Lung (tissue), 12 donors: Measurements from ENCODE around the gene MAP3K2. TPM values are rescaled to one million over a fixed set of nuclear protein-coding genes. Genes with fewer than 3 reads are reported as not detected.

ENCODE experiments used
- ATAC-seq: fragments of 200-7000 bp; cut with Tn5 transposase; one replicate; pipeline ENCODE4 v1.9.1; 2020; ENCODE audit warnings: moderate number of reproducible peaks; ENCODE audit not compliant: insufficient read depth, low FRiP score
- DNase-seq, 3 donors: peaks; one replicate each; pipeline ENCODE4 v3.0.0-alpha.2; 2013 to 2017
- H3K27ac ChIP-seq, 2 donors: one replicate each; pipeline ENCODE4 v1.5.1; 2013; ENCODE audit warnings: mild to moderate bottlenecking in 2 of 2, moderate library complexity in 2 of 2, control low read depth in 1 of 2, inconsistent platforms in 1 of 2, low read depth in 1 of 2, low read length in 1 of 2
- H3K27me3 ChIP-seq, 3 donors: one replicate each; pipeline ENCODE4 v1.5.1; 2013; ENCODE audit warnings: low read length in 2 of 3; ENCODE audit not compliant: control insufficient read depth in 3 of 3, insufficient read depth in 3 of 3
- H3K36me3 ChIP-seq, 4 donors: one replicate each; pipeline ENCODE4 v1.5.1; 2013; ENCODE audit warnings: low read length in 4 of 4, mild to moderate bottlenecking in 1 of 4, moderate library complexity in 1 of 4; ENCODE audit not compliant: control insufficient read depth in 4 of 4, insufficient read depth in 4 of 4
- H3K4me1 ChIP-seq, 5 donors: one replicate each; pipeline ENCODE4 v1.5.1; 2013; ENCODE audit warnings: low read length in 5 of 5, mild to moderate bottlenecking in 2 of 5, moderate library complexity in 1 of 5; ENCODE audit not compliant: control insufficient read depth in 5 of 5, insufficient read depth in 5 of 5
- H3K4me3 ChIP-seq: one replicate; pipeline ENCODE4 v1.5.1; 2013; ENCODE audit warnings: mild to moderate bottlenecking, control low read depth, moderate library complexity
- H3K9ac ChIP-seq, 2 donors: one replicate each; pipeline ENCODE4 v1.5.1; 2013; ENCODE audit warnings: low read length in 2 of 2, control low read depth in 1 of 2; ENCODE audit not compliant: insufficient read depth in 1 of 2
- H3K9me3 ChIP-seq, 4 donors: one replicate each; pipeline ENCODE4 v1.5.1; 2013; ENCODE audit warnings: low read length in 3 of 4, mild to moderate bottlenecking in 1 of 4, moderate library complexity in 1 of 4; ENCODE audit not compliant: control insufficient read depth in 4 of 4, insufficient read depth in 3 of 4
- WGBS, 2 donors: extraction: QIAGEN DNeasy Blood & Tissue Kit; methylation state at CpG; one replicate each; pipeline ENCODE4 v1.1.7; 2013; 5-methylcytosine and 5-hydroxymethylcytosine counted together
- polyA plus RNA-seq, 2 donors: library from polyadenylated mRNA; stranded (reverse); fragments of 200-250 nt; gene quantifications; one replicate each; pipeline ENCODE4 v1.2.1, GENCODE V29; 2013
- total RNA-seq, 2 donors: library from RNA; depleted of rRNA in 1 of 2; stranded (reverse); fragments of >200 nt in 1 of 2; gene quantifications; one replicate each; pipeline ENCODE4 v1.2.1, GENCODE V29; 2014 to 2021
- TF ChIP-seq, protein P1 (sequence below): IDR thresholded peaks from 2 replicates; pipeline ENCODE4 v1.5.1; 2012; ENCODE audit warnings: mild to moderate bottlenecking; ENCODE audit errors: control extremely low read depth, extremely low read depth
- donor health status: control.
- donor health status: control.
- donor health status: Bipolar disorder and iron deficiency.
- donor health status: healthy.
- donor health status: DM: yes; HTN: yes; CAD: no.

Gene MAP3K2
- total and polyA plus RNA-seq, 4 donors, result 8.1 to 81.0 (median 30.8) TPM

DNA sequence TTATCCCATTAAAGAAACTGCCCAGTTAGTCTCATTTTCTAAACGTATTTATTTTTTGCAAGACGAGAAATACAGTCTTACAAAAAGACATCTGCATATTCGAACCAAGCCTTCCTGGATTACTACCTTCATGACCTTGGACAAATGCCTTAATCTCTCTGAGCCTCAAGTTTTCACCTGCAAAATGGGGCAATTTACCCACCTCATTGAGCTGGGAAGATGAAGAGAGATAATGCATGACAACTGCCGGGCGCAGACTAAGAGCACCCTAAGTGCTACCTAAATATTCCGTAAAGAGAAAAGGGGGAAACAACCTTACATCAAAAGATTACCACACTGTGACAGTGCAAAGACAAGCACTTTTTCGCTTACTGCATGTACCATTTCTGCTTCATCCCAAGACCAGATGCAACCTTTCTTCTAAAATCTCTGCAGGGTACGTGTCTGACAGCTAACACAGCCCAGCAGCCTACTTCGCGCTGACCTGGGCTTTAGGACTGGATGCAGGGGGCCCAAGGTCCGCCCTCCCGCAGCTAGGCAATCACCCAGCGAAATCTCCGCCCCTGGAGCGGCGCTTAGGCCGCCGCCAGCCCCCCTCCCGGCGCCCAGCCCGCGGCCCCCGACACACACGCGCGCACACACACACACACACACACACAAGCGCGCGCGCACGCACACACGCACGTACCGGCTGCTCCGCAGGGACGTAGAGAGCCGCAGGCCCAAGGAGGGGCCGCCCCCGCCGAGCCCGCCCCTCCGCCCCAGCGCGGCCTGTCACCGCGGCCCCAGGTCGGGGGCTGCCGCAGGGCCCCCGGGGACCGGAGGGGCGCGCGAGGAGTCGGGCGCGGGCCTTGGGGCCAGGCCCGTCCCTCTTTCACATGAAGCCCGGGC is 766 bp downstream of the MAP3K2 start:
- peak overlapping the region; percentile 100 for H3K27ac ChIP-seq
- TF ChIP-seq, protein P1, sequence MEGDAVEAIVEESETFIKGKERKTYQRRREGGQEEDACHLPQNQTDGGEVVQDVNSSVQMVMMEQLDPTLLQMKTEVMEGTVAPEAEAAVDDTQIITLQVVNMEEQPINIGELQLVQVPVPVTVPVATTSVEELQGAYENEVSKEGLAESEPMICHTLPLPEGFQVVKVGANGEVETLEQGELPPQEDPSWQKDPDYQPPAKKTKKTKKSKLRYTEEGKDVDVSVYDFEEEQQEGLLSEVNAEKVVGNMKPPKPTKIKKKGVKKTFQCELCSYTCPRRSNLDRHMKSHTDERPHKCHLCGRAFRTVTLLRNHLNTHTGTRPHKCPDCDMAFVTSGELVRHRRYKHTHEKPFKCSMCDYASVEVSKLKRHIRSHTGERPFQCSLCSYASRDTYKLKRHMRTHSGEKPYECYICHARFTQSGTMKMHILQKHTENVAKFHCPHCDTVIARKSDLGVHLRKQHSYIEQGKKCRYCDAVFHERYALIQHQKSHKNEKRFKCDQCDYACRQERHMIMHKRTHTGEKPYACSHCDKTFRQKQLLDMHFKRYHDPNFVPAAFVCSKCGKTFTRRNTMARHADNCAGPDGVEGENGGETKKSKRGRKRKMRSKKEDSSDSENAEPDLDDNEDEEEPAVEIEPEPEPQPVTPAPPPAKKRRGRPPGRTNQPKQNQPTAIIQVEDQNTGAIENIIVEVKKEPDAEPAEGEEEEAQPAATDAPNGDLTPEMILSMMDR, result no peak
- peak overlapping the region; percentile 88 for H3K4me3 ChIP-seq
- peaks cover 7 to 29% (median 9%) of the 10 kb centered on the region in 5 donors for H3K4me1 ChIP-seq
- ATAC-seq (peak; percentile 86), DNase-seq (peak; percentile 91 to 94 (median 93))
- H3K27me3 ChIP-seq, result no peaks in the 10 kb centered on the region
- H3K36me3 ChIP-seq, result peaks cover 0 to 4% (median 0%) of the 10 kb centered on the region in 4 donors
- 1% methylated on average over 31 to 58 of the region's 58 CpGs for WGBS, 2 donors
- H3K9ac ChIP-seq, result peak overlapping the region; percentile 73 to 88
- H3K9me3 ChIP-seq, result no peaks in the 10 kb centered on the region

DNA sequence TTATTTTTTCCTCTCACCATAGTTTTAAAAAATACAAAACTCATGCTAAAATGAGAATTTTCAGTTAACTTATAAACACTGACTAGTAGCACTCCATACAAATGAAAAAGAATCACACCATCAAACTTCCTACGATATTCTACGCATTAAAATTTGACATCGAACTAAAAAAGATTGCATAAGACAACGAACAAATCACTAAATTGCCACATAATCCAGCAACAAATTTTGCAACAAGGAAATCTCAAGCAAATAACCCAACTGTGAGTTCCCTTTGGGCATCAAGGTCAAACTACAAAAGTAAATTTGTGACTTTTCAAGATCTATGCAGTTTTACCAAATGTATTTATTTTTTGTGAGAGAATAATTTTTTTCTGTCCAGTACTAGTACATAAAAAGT is 1.5 kb downstream of the MAP3K2 start:
- peak overlapping the region in 1 of 2 donors; percentile 13 for H3K27ac ChIP-seq
- H3K36me3 ChIP-seq, result peaks cover 0 to 4% (median 0%) of the 10 kb centered on the region in 4 donors
- DNase-seq, result peak in 2 of 3 donors; percentile 33 to 34
- no peaks in the 10 kb centered on the region for H3K9me3 ChIP-seq
- WGBS, 2 donors, result 35 to 42% methylated on average over 4 of the region's 4 CpGs
- no peaks in the 10 kb centered on the region for H3K27me3 ChIP-seq
- H3K4me1 ChIP-seq, result peaks cover 7 to 29% (median 9%) of the 10 kb centered on the region in 5 donors
- TF ChIP-seq, protein P1, result no peak
- H3K9ac ChIP-seq, result peak overlapping the region in 1 of 2 donors; percentile 50
- no peak overlapping the region for H3K4me3 ChIP-seq
- no peak for ATAC-seq

DNA sequence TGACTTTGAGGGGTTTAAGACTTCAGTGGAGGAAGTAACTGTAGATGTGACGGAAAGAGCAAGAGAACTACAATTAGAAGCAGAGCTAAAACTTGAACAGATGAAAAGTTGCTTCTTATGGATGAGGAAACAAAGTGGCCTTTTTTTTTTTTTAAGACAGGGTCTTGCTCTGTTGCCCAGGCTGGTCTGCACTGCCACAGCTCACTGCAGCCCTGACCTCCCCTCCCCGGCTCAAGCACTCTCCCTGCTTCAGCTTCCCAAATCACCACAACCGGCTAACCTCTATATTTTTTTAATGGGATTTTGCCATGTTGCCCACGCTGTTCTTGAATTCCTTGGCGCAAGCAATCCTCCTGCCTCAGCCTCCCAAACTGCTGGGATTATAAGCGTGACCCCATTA is 3.2 kb downstream of the MAP3K2 start:
- DNase-seq (no peak), ATAC-seq (no peak)
- TF ChIP-seq, protein P1, result no peak
- Histone ChIP-seq H3K27ac (no peak overlapping the region), H3K4me3 (no peak overlapping the region), H3K9me3 (no peaks in the 10 kb centered on the region), H3K4me1 (peaks cover 7 to 29% (median 9%) of the 10 kb centered on the region in 5 donors), H3K9ac (no peak overlapping the region), H3K27me3 (no peaks in the 10 kb centered on the region), H3K36me3 (peaks cover 0 to 4% (median 0%) of the 10 kb centered on the region in 4 donors)
- 89 to 93% methylated on average over 6 of the region's 6 CpGs for WGBS, 2 donors
